CD4-positive, alpha-beta T cell (primary cell): ENCODE results near the gene CCDC3. TPM values are rescaled to one million over a fixed set of nuclear protein-coding genes. Genes with fewer than 3 reads are reported as not detected.

Experiments
- ATAC-seq: fragments of 200-7000 bp; cut with Tn5 transposase; one replicate; pipeline ENCODE4 v1.10.0; 2022; ENCODE audit warnings: mild to moderate bottlenecking; ENCODE audit not compliant: poor library complexity
- CTCF ChIA-PET: fragments of 350-600 bp; sonication (Branson Sonifier 250); formaldehyde crosslinking; loops from one replicate; lab custom pipeline; 2021; ENCODE audit warnings: antibody characterized with exemption, inconsistent platforms; lab: Charles Lee
- POLR2A ChIA-PET: fragments of 350-600 bp; sonication (Branson Sonifier 250); formaldehyde crosslinking; loops from one replicate; lab custom pipeline; 2021; ENCODE audit warnings: antibody characterized with exemption, inconsistent platforms; lab: Charles Lee
- DNase-seq, 14 experiments: peaks; one replicate each; pipeline ENCODE4 v3.0.0-alpha.2; 2013 to 2020; ENCODE audit warnings: mixed read lengths in 2 of 14
- H3K27ac ChIP-seq, 2 donors: one replicate each; pipeline versions ENCODE4 v1.5.1 to v1.7.0; 2013; ENCODE audit warnings: low read length in 2 of 2, low read depth in 1 of 2, mild to moderate bottlenecking in 1 of 2
- H3K27me3 ChIP-seq, 2 experiments: 1 replicate in 1 of 2; 2 replicates in 1 of 2; pipeline versions ENCODE4 v1.6.1 to v1.7.0; 2013; ENCODE audit warnings: low read length in 2 of 2, control low read depth in 1 of 2, mild to moderate bottlenecking in 1 of 2, moderate library complexity in 1 of 2; ENCODE audit not compliant: insufficient read depth in 2 of 2, control insufficient read depth in 1 of 2
- H3K36me3 ChIP-seq: one replicate; pipeline ENCODE4 v1.6.1; 2013; ENCODE audit warnings: low read length, control low read depth; ENCODE audit not compliant: insufficient read depth
- H3K4me1 ChIP-seq: one replicate; pipeline ENCODE4 v1.6.1; 2013; ENCODE audit warnings: low read length, control low read depth; ENCODE audit not compliant: insufficient read depth
- H3K4me3 ChIP-seq: one replicate; pipeline ENCODE4 v1.5.1; 2013; ENCODE audit warnings: mild to moderate bottlenecking, low read length, moderate library complexity
- H3K9me3 ChIP-seq, 2 experiments: 1 replicate in 1 of 2; 2 replicates in 1 of 2; pipeline versions ENCODE4 v1.6.1 to v1.7.0; 2013; ENCODE audit warnings: low read length in 2 of 2, mild to moderate bottlenecking in 2 of 2, control low read depth in 1 of 2, moderate library complexity in 1 of 2; ENCODE audit not compliant: control insufficient read depth in 1 of 2, insufficient read depth in 1 of 2
- H3K27ac Mint-ChIP-seq: one replicate; pipeline ENCODE4 v1.8.0; 2020; ENCODE audit warnings: mixed read lengths
- H3K27me3 Mint-ChIP-seq: one replicate; pipeline ENCODE4 v1.8.0; 2021; ENCODE audit warnings: mixed read lengths
- H3K36me3 Mint-ChIP-seq: one replicate; pipeline ENCODE4 v1.8.0; 2021; ENCODE audit warnings: low read depth, mixed read lengths
- H3K4me1 Mint-ChIP-seq: one replicate; pipeline ENCODE4 v1.8.0; 2021; ENCODE audit warnings: low read depth, mixed read lengths
- H3K4me3 Mint-ChIP-seq: one replicate; pipeline ENCODE4 v1.8.0; 2020; ENCODE audit warnings: mild to moderate bottlenecking, mixed read lengths
- H3K9me3 Mint-ChIP-seq: one replicate; pipeline ENCODE4 v1.8.0; 2020; ENCODE audit warnings: mixed read lengths
- intact Hi-C, 2 experiments: fragments of 100-400 bp; cut with DNase I in 1 of 2; cut with micrococcal nuclease in 1 of 2; formaldehyde crosslinking; loops; one replicate each; pipeline versions ENCODE4 v1.15.1 to v1.9.0; 2023 to 2025; cut with DNase I, micrococcal nuclease
- total RNA-seq, 174 experiments: library from RNA in 2 of 174; stranded (reverse) in 2 of 174; gene quantifications; one replicate each; pipeline ENCODE4 v1.2.3 and lab custom pipeline; 2021 to 2026
- TF ChIP-seq, protein P1 (sequence below): fragments of 200-600 bp; IDR thresholded peaks from one replicate; pipeline ENCODE4 v1.8.0; 2022; ENCODE audit warnings: antibody characterized with exemption, mild to moderate bottlenecking

Gene CCDC3
- total RNA-seq, 2 experiments from 2014 or later: 0.08 TPM; not detected in 1

DNA sequence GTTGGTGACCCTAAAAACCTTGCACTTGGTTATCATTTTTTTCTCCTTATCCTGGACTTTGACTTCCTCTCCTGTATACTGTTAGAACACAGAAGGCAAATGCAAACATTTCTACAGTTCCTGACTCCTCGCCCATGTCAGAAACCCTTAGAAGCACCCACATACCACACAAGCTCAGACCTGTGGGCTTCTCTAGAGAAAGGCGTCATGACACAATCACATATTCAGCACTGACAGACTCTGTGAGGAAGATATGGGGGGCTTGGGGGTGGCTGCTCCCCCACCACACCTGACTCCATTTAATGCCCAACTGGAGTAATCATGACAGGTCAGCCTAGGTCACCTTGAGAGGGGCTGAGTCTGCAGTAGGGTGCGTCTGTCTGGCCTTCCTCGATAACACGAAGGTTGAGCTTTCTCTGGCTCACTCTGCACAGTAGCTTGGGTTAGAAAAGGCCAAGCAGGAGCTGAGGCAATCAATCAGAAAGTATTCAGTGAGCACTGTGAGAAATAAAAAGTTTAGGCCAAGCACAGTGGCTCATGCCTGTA, 50.9 kb downstream of the CCDC3 start:
- H3K4me3 ChIP-seq: no peak overlapping the region
- DNase-seq (no peak), ATAC-seq (no peak)
- peaks cover 0 to 4% of the 10 kb centered on the region in 2 experiments for H3K9me3 ChIP-seq
- Mint-ChIP-seq H3K27me3 (no peaks in the 10 kb centered on the region), H3K36me3 (no peaks in the 10 kb centered on the region), H3K27ac (no peak overlapping the region), H3K4me1 (no peaks in the 10 kb centered on the region), H3K9me3 (no peaks in the 10 kb centered on the region), H3K4me3 (no peak overlapping the region)
- H3K27me3 ChIP-seq: no peaks in the 10 kb centered on the region
- H3K36me3 ChIP-seq: no peaks in the 10 kb centered on the region
- ChIA-PET POLR2A (no interaction called here), CTCF (interaction anchor here (1.1 kb wide), 1 partner anchor 14 kb away, joined by 3 read pairs; no protein-coding TSS in a partner anchor)
- H3K4me1 ChIP-seq: no peaks in the 10 kb centered on the region
- TF ChIP-seq, protein P1, sequence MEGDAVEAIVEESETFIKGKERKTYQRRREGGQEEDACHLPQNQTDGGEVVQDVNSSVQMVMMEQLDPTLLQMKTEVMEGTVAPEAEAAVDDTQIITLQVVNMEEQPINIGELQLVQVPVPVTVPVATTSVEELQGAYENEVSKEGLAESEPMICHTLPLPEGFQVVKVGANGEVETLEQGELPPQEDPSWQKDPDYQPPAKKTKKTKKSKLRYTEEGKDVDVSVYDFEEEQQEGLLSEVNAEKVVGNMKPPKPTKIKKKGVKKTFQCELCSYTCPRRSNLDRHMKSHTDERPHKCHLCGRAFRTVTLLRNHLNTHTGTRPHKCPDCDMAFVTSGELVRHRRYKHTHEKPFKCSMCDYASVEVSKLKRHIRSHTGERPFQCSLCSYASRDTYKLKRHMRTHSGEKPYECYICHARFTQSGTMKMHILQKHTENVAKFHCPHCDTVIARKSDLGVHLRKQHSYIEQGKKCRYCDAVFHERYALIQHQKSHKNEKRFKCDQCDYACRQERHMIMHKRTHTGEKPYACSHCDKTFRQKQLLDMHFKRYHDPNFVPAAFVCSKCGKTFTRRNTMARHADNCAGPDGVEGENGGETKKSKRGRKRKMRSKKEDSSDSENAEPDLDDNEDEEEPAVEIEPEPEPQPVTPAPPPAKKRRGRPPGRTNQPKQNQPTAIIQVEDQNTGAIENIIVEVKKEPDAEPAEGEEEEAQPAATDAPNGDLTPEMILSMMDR: no peak
- no peak overlapping the region for H3K27ac ChIP-seq
- intact Hi-C loops: no loop called here

GRCh38 chr10:12949248-12949647, 52.3 kb downstream of the CCDC3 start:
- DNase-seq (no peak), ATAC-seq (no peak)
- H3K36me3 ChIP-seq: no peaks in the 10 kb centered on the region
- Mint-ChIP-seq H3K27ac (no peak overlapping the region), H3K27me3 (no peaks in the 10 kb centered on the region), H3K4me3 (no peak overlapping the region), H3K9me3 (no peaks in the 10 kb centered on the region), H3K36me3 (no peaks in the 10 kb centered on the region), H3K4me1 (no peaks in the 10 kb centered on the region)
- H3K9me3 ChIP-seq: peaks cover 0 to 4% of the 10 kb centered on the region in 2 experiments
- intact Hi-C loops: no loop called here
- ChIA-PET CTCF (interaction anchor here (1.1 kb wide), 1 partner anchor 12 kb away, joined by 3 read pairs; no protein-coding TSS in a partner anchor), POLR2A (no interaction called here)
- no peaks in the 10 kb centered on the region for H3K4me1 ChIP-seq
- no peak overlapping the region for H3K27ac ChIP-seq
- no peaks in the 10 kb centered on the region for H3K27me3 ChIP-seq
- no peak overlapping the region for H3K4me3 ChIP-seq
- TF ChIP-seq, protein P1: no peak

GRCh38 chr10:12947741-12948140, 53.8 kb downstream of the CCDC3 start:
- no peaks in the 10 kb centered on the region for H3K9me3 Mint-ChIP-seq
- H3K27me3 Mint-ChIP-seq: no peaks in the 10 kb centered on the region
- Histone ChIP-seq H3K27ac (no peak overlapping the region), H3K4me3 (no peak overlapping the region), H3K4me1 (no peaks in the 10 kb centered on the region), H3K9me3 (no peaks in the 10 kb centered on the region), H3K27me3 (no peaks in the 10 kb centered on the region), H3K36me3 (no peaks in the 10 kb centered on the region)
- H3K4me3 Mint-ChIP-seq: no peak overlapping the region
- CTCF ChIA-PET: interaction anchor here (0.7 kb wide), 1 partner anchor 769 kb away, joined by 3 read pairs; no protein-coding TSS in a partner anchor
- no peak overlapping the region for H3K27ac Mint-ChIP-seq
- no peaks in the 10 kb centered on the region for H3K36me3 Mint-ChIP-seq
- no peaks in the 10 kb centered on the region for H3K4me1 Mint-ChIP-seq
- POLR2A ChIA-PET: no interaction called here
- ATAC-seq: no peak
- DNase-seq: no peak
- intact Hi-C loops: no loop called here
- TF ChIP-seq, protein P1: no peak
